ENCODE results near the gene DLG1. TPM values are rescaled to one million over a fixed set of nuclear protein-coding genes. Genes with fewer than 3 reads are reported as not detected.

Gene DLG1
- polyA plus RNA-seq, 1 experiment, result 58.9 TPM

GRCh38 chr3:197337656-197338055 lies 39.2 kb upstream of the DLG1 start:
- Histone ChIP-seq H3K4me3 (ENCODE audit: low read depth, low read length) (no peak overlapping the region), H3K27me3 (ENCODE audit: control insufficient read depth, insufficient read depth, low read length) (peaks cover 4% of the 10 kb centered on the region), H3K27ac (ENCODE audit: low read depth, low read length) (no peak overlapping the region), H3K9me3 (ENCODE audit: control insufficient read depth, insufficient read depth, low read length) (no peaks in the 10 kb centered on the region; the same call in 1 of the 2 replicates)
- no peak for DNase-seq (ENCODE audit: low read depth, low spot score)
- CTCF ChIA-PET, result no interaction called here
- POLR2A ChIA-PET, result no interaction called here
- TF ChIP-seq CTCF (IDR thresholded peaks at IDR 0.05; ENCODE audit: low read depth, low read length), result no peak

- ChIA-PET POLR2A (no interaction called here), CTCF (no interaction called here)
- H3K27me3 ChIP-seq (ENCODE audit: control insufficient read depth, insufficient read depth, low read length), result peaks cover 4% of the 10 kb centered on the region
- H3K27ac ChIP-seq (ENCODE audit: low read depth, low read length), result no peak overlapping the region
- no peaks in the 10 kb centered on the region; the same call in 1 of the 2 replicates for H3K9me3 ChIP-seq (ENCODE audit: control insufficient read depth, insufficient read depth, low read length)
- no peak for TF ChIP-seq CTCF (IDR thresholded peaks at IDR 0.05; ENCODE audit: low read depth, low read length)
- no peak overlapping the region for H3K4me3 ChIP-seq (ENCODE audit: low read depth, low read length)
- no peak for DNase-seq (ENCODE audit: low read depth, low spot score)
These were observed 38.8 kb upstream of the DLG1 start for GRCh38 chr3:197337214-197337613.

GRCh38 chr3:197336348-197336747 lies 37.9 kb upstream of the DLG1 start:
- ChIA-PET CTCF (no interaction called here), POLR2A (no interaction called here)
- Histone ChIP-seq H3K9me3 (ENCODE audit: control insufficient read depth, insufficient read depth, low read length) (no peaks in the 10 kb centered on the region; the same call in 1 of the 2 replicates), H3K27ac (ENCODE audit: low read depth, low read length) (no peak overlapping the region), H3K4me3 (ENCODE audit: low read depth, low read length) (no peak overlapping the region), H3K27me3 (ENCODE audit: control insufficient read depth, insufficient read depth, low read length) (peaks cover 4% of the 10 kb centered on the region)
- no peak for TF ChIP-seq CTCF (IDR thresholded peaks at IDR 0.05; ENCODE audit: low read depth, low read length)
- DNase-seq (ENCODE audit: low read depth, low spot score), result no peak

- Histone ChIP-seq H3K4me3 (ENCODE audit: low read depth, low read length) (no peak overlapping the region), H3K27me3 (ENCODE audit: control insufficient read depth, insufficient read depth, low read length) (peaks cover 4% of the 10 kb centered on the region), H3K9me3 (ENCODE audit: control insufficient read depth, insufficient read depth, low read length) (no peaks in the 10 kb centered on the region; the same call in 1 of the 2 replicates), H3K27ac (ENCODE audit: low read depth, low read length) (no peak overlapping the region)
- ChIA-PET POLR2A (no interaction called here), CTCF (no interaction called here)
- no peak for DNase-seq (ENCODE audit: low read depth, low spot score)
- no peak for TF ChIP-seq CTCF (IDR thresholded peaks at IDR 0.05; ENCODE audit: low read depth, low read length)
These were observed 37.2 kb upstream of the DLG1 start for GRCh38 chr3:197335428-197336132.

GRCh38 chr3:197333901-197334639 lies 35.7 kb upstream of the DLG1 start:
- CTCF ChIA-PET, result interaction anchor here (0.7 kb wide), 1 partner anchor 14 kb away, joined by 5 read pairs; no protein-coding TSS in a partner anchor
- peaks cover 4% of the 10 kb centered on the region for H3K27me3 ChIP-seq (ENCODE audit: control insufficient read depth, insufficient read depth, low read length)
- TF ChIP-seq CTCF (IDR thresholded peaks at IDR 0.05; ENCODE audit: low read depth, low read length), result no peak
- DNase-seq (ENCODE audit: low read depth, low spot score), result no peak
- H3K9me3 ChIP-seq (ENCODE audit: control insufficient read depth, insufficient read depth, low read length), result no peaks in the 10 kb centered on the region; the same call in 1 of the 2 replicates
- H3K4me3 ChIP-seq (ENCODE audit: low read depth, low read length), result no peak overlapping the region
- POLR2A ChIA-PET, result no interaction called here
- no peak overlapping the region for H3K27ac ChIP-seq (ENCODE audit: low read depth, low read length)

Measured in AG04450 (cell line).